HG02840 (cell line): Measurements from ENCODE around the gene GDF2.

Experiments
- ATAC-seq: cut with Tn5 transposase; IDR thresholded peaks from one replicate; pipeline ENCODE4 v1.9.1; 2021; ENCODE audit warnings: mild to moderate bottlenecking, moderate library complexity, moderate number of reproducible peaks; ENCODE audit not compliant: unreplicated experiment, low FRiP score

The GDF2 gene

DNA sequence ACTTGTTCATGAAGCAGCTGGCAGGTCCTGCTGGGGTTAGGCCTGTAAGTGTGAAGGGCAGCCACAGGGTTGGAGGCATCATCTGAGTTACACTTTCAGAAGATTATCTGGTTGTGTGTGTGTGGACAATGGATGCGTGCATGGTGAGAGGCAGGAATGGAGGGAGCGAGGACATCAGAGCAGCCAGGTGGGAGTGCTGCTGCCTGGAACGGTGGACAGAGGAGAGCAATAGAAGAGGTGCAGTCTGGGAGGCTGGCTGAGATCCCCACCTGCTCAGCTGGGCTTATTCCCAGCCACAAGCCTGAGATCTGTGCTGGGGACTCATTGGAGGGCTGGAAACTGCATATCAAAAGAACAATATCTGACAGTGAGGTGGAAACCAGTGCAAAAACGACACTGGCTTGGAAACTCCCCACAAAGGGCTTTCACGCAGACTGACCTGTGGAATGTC lies 44.0 kb downstream of the GDF2 start:
- ATAC-seq = no peak

- no peak for ATAC-seq
Observed at GRCh38 chr10:47366731-47367460, 44.6 kb downstream of the GDF2 start.

- ATAC-seq = no peak
Observed at GRCh38 chr10:47367646-47368045, 45.4 kb downstream of the GDF2 start.

- no peak for ATAC-seq
Observed at GRCh38 chr10:47368431-47369180, 46.4 kb downstream of the GDF2 start.

DNA sequence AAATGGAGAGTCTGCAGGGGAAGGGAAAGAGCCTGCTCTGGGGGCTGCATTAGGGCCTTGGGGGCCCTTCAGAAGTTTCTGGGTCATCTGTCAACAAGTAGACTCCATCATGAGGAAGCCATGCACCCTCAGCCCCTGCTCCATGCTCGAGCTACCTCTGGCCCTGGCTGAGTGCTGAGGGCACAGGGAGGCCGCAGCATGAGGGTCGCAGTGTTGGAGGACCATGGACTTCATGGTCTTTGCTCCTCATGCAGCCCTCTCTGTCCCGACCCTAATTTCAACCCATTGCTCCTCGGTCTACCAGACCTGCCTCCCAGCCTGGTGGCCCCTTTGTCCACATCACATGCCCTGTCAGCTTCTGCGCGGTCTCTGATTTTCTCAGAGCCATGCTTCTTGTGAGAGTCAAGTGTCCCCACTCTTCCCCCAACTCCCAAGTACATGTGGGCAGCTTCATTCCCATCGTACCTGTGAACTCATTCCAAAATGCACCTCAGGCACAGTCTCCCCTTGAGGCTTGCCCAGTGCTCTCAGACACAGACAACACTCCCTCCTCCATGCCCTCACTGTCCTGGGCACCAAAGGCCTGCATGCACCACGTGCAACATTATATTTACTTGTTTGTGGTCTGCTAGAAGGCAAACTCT lies 47.1 kb downstream of the GDF2 start:
- no peak for ATAC-seq

DNA sequence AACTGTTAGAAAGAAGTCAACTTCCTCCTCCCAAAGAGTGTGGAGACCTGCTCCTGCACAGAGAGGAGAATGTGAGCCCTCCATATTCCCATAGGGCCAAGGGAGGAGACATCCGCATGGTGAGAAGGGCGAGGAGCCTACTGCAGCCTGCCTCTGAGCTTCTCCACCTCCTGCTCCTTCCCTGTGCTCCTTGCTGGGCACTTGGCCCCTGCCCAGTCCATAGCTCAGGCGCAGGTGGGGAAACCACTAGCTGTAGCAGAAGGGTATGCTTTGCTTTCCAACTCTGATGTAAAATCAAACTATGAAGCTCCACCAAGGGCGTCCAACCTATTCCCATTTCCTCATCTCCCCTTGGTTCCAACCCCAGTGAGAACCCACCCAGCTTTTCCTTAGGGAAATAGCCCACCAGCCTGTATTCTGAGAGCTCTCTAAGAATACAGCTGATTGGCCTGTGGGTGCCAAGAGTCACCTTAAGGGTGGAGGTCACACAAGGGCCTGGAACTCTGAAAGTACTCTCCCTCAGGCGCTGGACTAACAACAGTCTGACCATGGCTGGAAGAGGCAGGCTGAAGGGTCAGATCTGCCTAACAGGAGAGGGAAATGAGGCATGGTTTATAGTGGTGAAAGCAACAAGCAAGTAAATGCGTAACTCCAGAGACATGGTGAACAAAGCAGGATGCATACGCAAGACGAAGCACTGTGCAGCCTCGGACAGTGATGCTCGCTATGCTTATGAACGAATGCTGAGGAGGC lies 47.9 kb downstream of the GDF2 start:
- no peak for ATAC-seq

- ATAC-seq = no peak
Observed at GRCh38 chr10:47370878-47371277, 48.6 kb downstream of the GDF2 start.

DNA sequence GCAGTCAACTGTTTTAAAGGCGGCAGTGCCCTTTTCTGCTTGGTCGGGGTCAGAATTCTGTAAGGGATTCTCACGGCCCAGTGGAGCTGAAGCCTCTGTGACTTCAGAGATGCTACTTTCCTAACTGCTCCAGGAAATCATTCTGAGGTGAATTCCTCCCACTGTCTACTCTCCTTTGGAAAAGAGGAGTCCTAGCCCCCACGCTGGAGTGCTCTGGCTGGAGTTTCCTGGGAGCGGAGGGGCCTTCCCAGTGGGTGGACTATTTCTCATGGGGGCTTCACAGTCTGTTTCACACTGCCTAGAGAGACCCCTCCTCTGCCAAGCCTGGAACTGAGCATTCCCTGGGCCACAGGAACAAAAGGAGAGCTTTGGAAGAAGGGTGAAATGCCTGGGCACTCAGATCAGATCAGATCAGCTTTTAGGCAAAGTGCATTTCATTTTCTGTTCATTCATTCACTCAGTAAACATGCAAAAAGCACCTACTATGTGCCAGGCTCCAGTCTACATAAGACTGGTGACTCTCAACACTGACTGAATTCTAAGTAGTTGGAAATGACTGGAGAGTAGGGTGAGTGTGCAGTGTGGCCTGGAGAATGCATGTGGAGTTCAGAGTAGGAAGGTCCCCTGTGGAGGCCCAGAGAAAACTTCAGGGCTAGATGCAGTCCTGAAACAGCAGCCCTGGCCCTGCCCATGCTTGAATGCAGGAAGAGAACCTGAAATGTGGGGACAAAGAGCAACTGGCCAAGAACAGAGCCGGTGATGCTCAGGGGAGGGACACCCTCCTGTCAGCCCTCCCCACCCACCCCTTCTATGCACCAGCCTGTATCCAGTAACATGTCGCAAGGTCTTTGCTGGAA lies 49.6 kb downstream of the GDF2 start:
- ATAC-seq = no peak

DNA sequence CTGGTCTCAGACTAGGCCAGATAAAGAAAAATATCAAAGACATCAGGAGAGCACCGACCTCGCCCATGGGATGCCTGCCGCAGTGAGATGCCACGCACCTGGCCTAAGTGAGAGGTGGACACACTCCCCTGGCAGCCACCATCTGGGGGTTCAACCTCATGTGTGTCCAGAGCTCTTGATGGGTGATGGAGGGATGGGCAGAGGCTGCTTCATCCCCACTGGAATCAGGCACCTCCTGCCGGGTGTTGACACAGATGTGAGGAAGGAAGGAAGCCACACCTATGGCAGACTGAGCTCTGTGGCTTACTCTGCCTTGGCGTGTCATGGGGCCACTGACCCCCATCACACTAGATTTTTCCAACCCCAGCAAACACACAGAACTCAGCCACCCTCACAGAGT lies 50.5 kb downstream of the GDF2 start:
- ATAC-seq = no peak

- no peak for ATAC-seq
Observed at GRCh38 chr10:47374611-47375536, 52.6 kb downstream of the GDF2 start.

GRCh38 chr10:47376522-47377220 lies 54.4 kb downstream of the GDF2 start:
- ATAC-seq = no peak
